SU-DHL-6 (cell line): Measurements from ENCODE around the gene FMNL3.

Experiments used
- H2AFZ ChIP-seq: fragments of 200-600 bp; sonication (generic); 2 replicates; pipeline ENCODE4 v1.6.1; 2014; ENCODE audit warnings: low read depth, mild to moderate bottlenecking, moderate library complexity, mixed read lengths, antibody characterized with exemption, low read length; ENCODE audit not compliant: severe bottlenecking
- H3F3A ChIP-seq: fragments of 200-600 bp; shearing (Covaris generic); 2 replicates; pipeline ENCODE4 v1.6.0; 2016; ENCODE audit warnings: antibody characterized with exemption, mild to moderate bottlenecking; ENCODE audit not compliant: insufficient read depth
- H3K27ac ChIP-seq: fragments of 200-600 bp; sonication (generic); 2 replicates; pipeline ENCODE4 v1.5.1; 2016; ENCODE audit warnings: low read depth, mild to moderate bottlenecking, low read length, moderate library complexity, mixed read lengths
- H3K27me3 ChIP-seq: fragments of 200-600 bp; sonication (generic), shearing (Covaris generic); 2 replicates; pipeline ENCODE4 v1.6.0; 2014; ENCODE audit warnings: mild to moderate bottlenecking, low read length
- H3K36me3 ChIP-seq: fragments of 200-600 bp; sonication (generic); 2 replicates; pipeline ENCODE4 v1.6.1; 2014; ENCODE audit warnings: mild to moderate bottlenecking, low read length, mixed read lengths
- H3K4me2 ChIP-seq: fragments of 300-600, 200-600 bp; shearing (Covaris generic), sonication (generic); 2 replicates; pipeline ENCODE4 v1.6.0; 2014; ENCODE audit warnings: low read length, low read depth, mild to moderate bottlenecking; ENCODE audit not compliant: poor library complexity, severe bottlenecking
- H3K4me3 ChIP-seq: fragments of 200-600 bp; sonication (generic); 2 replicates; pipeline ENCODE4 v1.5.1; 2014; ENCODE audit warnings: antibody characterized with exemption, low read length, mild to moderate bottlenecking, mixed read lengths; ENCODE audit not compliant: insufficient read depth, poor library complexity, severe bottlenecking
- H3K79me2 ChIP-seq: fragments of 200-600 bp; sonication (generic); 2 replicates; pipeline ENCODE4 v1.6.1; 2014; ENCODE audit warnings: mild to moderate bottlenecking, low read length, moderate library complexity; ENCODE audit not compliant: insufficient read depth
- H3K9ac ChIP-seq: fragments of 200-600 bp; sonication (generic); 2 replicates; pipeline ENCODE4 v1.7.0; 2014; ENCODE audit warnings: mild to moderate bottlenecking, low read length
- H3K9me2 ChIP-seq: fragments of 200-600 bp; sonication (generic); replicated peaks from 2 replicates; pipeline ENCODE4 v1.6.1; 2014; ENCODE audit warnings: low read length; ENCODE audit not compliant: insufficient read depth
- H3K9me3 ChIP-seq: fragments of 200-600 bp; sonication (generic); 2 replicates; pipeline ENCODE4 v1.6.1; 2014; ENCODE audit warnings: low read length, mixed read lengths; ENCODE audit not compliant: insufficient read depth
- H4K20me1 ChIP-seq: fragments of 200-600 bp; sonication (generic); 2 replicates; pipeline ENCODE4 v1.6.1; 2014; ENCODE audit warnings: low read depth, mild to moderate bottlenecking, antibody characterized with exemption, low read length, moderate library complexity, mixed read lengths
- EZH2phosphoT487 ChIP-seq: fragments of 200-600 bp; sonication (generic), shearing (Covaris generic); conservative IDR thresholded peaks from 2 replicates; pipeline ENCODE4 v1.6.1; 2018; ENCODE audit warnings: mild to moderate bottlenecking, antibody characterized with exemption, low read length, moderate library complexity, mixed read lengths
- TF ChIP-seq, protein P1 (sequence below): fragments of 200-600 bp; sonication (generic); IDR thresholded peaks from one replicate; pipeline ENCODE4 v1.5.1; 2017; ENCODE audit warnings: antibody characterized with exemption, mild to moderate bottlenecking, low read length, moderate library complexity; ENCODE audit not compliant: insufficient read depth, poor library complexity, severe bottlenecking

FMNL3 gene

DNA sequence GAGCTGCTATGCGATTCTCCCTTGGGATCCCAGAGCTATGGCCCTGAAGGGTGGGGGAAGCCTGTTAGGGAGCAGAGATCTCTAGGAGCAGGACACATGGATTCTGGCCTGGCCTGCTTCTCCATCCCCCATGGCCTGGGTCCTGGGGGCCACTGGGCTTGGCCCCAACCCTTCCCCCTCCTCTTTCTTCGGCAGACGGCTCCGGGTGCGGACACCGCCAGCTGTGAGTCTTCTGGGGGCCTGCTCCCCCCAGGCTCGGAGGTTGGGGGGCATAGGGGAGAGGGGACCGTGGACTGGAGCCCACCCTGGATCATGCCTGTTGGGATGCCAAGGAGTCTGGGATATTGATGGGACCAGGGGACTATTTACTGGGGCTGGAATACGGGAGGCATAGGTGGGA, 74.8 kb downstream of the FMNL3 start:
- no peaks in the 10 kb centered on the region for H4K20me1 ChIP-seq
- no peak overlapping the region for H3K27ac ChIP-seq
- H3K4me2 ChIP-seq: no peak overlapping the region
- no peaks in the 10 kb centered on the region for H3K9me3 ChIP-seq
- no peaks in the 10 kb centered on the region for H3F3A ChIP-seq
- H3K9ac ChIP-seq: no peak overlapping the region
- no peaks in the 10 kb centered on the region for H3K9me2 ChIP-seq
- H3K79me2 ChIP-seq: no peaks in the 10 kb centered on the region
- H3K27me3 ChIP-seq: no peaks in the 10 kb centered on the region
- H3K36me3 ChIP-seq: no peaks in the 10 kb centered on the region
- no peak overlapping the region for H3K4me3 ChIP-seq
- H2AFZ ChIP-seq: no peak overlapping the region
- TF ChIP-seq, protein P1, sequence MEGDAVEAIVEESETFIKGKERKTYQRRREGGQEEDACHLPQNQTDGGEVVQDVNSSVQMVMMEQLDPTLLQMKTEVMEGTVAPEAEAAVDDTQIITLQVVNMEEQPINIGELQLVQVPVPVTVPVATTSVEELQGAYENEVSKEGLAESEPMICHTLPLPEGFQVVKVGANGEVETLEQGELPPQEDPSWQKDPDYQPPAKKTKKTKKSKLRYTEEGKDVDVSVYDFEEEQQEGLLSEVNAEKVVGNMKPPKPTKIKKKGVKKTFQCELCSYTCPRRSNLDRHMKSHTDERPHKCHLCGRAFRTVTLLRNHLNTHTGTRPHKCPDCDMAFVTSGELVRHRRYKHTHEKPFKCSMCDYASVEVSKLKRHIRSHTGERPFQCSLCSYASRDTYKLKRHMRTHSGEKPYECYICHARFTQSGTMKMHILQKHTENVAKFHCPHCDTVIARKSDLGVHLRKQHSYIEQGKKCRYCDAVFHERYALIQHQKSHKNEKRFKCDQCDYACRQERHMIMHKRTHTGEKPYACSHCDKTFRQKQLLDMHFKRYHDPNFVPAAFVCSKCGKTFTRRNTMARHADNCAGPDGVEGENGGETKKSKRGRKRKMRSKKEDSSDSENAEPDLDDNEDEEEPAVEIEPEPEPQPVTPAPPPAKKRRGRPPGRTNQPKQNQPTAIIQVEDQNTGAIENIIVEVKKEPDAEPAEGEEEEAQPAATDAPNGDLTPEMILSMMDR: no peak
- no peak for TF ChIP-seq EZH2phosphoT487

- no peak overlapping the region for H3K9ac ChIP-seq
- H3K27me3 ChIP-seq: no peaks in the 10 kb centered on the region
- H3K9me2 ChIP-seq: no peaks in the 10 kb centered on the region
- H3K9me3 ChIP-seq: no peaks in the 10 kb centered on the region
- H3K79me2 ChIP-seq: no peaks in the 10 kb centered on the region
- H2AFZ ChIP-seq: no peak overlapping the region
- H3K36me3 ChIP-seq: no peaks in the 10 kb centered on the region
- TF ChIP-seq EZH2phosphoT487: no peak
- TF ChIP-seq, protein P1: no peak
- no peak overlapping the region for H3K27ac ChIP-seq
- H3F3A ChIP-seq: no peaks in the 10 kb centered on the region
- H3K4me2 ChIP-seq: no peak overlapping the region
- no peak overlapping the region for H3K4me3 ChIP-seq
- H4K20me1 ChIP-seq: no peaks in the 10 kb centered on the region
These were observed 75.8 kb downstream of the FMNL3 start for GRCh38 chr12:49631336-49631907.

GRCh38 chr12:49627752-49628360, 79.3 kb downstream of the FMNL3 start:
- no peak overlapping the region for H3K27ac ChIP-seq
- peaks cover 9% of the 10 kb centered on the region for H3F3A ChIP-seq
- no peak overlapping the region for H2AFZ ChIP-seq

More at GRCh38 chr12:49627752-49628360, 79.3 kb downstream of the FMNL3 start:
- TF ChIP-seq, protein P1: no peak
- TF ChIP-seq EZH2phosphoT487: no peak
- Histone ChIP-seq H3K9me2 (no peaks in the 10 kb centered on the region), H4K20me1 (no peaks in the 10 kb centered on the region), H3K9ac (no peak overlapping the region), H3K4me3 (no peak overlapping the region), H3K27me3 (no peaks in the 10 kb centered on the region), H3K36me3 (no peaks in the 10 kb centered on the region), H3K79me2 (no peaks in the 10 kb centered on the region), H3K4me2 (no peak overlapping the region), H3K9me3 (no peaks in the 10 kb centered on the region)
